ENCODE results near the gene GTF3C2. TPM values are rescaled to one million over a fixed set of nuclear protein-coding genes. Genes with fewer than 3 reads are reported as not detected.

Gene GTF3C2
- total RNA-seq, 1 experiment from 2014 or later = 109 TPM

GRCh38 chr2:27381577-27382181, 25.1 kb upstream of the GTF3C2 start:
- Histone ChIP-seq H4K20me1 (ENCODE audit: control insufficient read depth, insufficient read depth, insufficient read length) (no peaks in the 10 kb centered on the region), H2AFZ (ENCODE audit: low read length) (no peak overlapping the region), H3K27ac (ENCODE audit: insufficient read length, low read depth, low read length) (peak overlapping the region; percentile 81), H2BK120ac (ENCODE audit: low read depth, low read length, poor library complexity, severe bottlenecking) (no peak overlapping the region), H3K23me2 (ENCODE audit: insufficient read length, low read depth, low read length, poor library complexity, severe bottlenecking) (peaks cover 12% of the 10 kb centered on the region), H4K5ac (ENCODE audit: insufficient read length, low read depth, low read length) (peak overlapping the region; percentile 56), H3K14ac (ENCODE audit: insufficient read depth, low read length) (peak overlapping the region; percentile 80; the same call in 1 of the 2 replicates), H3K56ac (ENCODE audit: insufficient read length, low read depth, low read length) (no peak overlapping the region), H3K23ac (ENCODE audit: insufficient read length, low read depth, low read length) (no peak overlapping the region), H2BK20ac (ENCODE audit: low read depth, low read length, poor library complexity, severe bottlenecking) (no peak overlapping the region), H3K18ac (ENCODE audit: insufficient read length, low read depth, low read length) (peak overlapping the region; percentile 86), H4K8ac (replicated peaks; ENCODE audit: insufficient read length, low read depth, low read length) (no peak overlapping the region), H3K4ac (ENCODE audit: low read depth, low read length) (no peak overlapping the region), H3T11ph (ENCODE audit: low read length) (no peak overlapping the region), H3K9ac (ENCODE audit: extremely low read depth, insufficient read length, low read length) (no peak overlapping the region), H2BK12ac (ENCODE audit: insufficient read length, low read depth, low read length) (no peak overlapping the region), H2BK15ac (ENCODE audit: low read depth, low read length) (no peak overlapping the region), H3K4me2 (ENCODE audit: insufficient read depth, insufficient read length, low read length) (no peak overlapping the region), H3K9me3 (ENCODE audit: control insufficient read depth, low read depth, low read length) (no peaks in the 10 kb centered on the region), H4K91ac (ENCODE audit: insufficient read length, low read depth, low read length) (no peak overlapping the region), H2AK5ac (ENCODE audit: insufficient read length, low read length) (no peak overlapping the region), H3K4me1 (ENCODE audit: insufficient read depth, low read length) (no peaks in the 10 kb centered on the region), H3K79me2 (ENCODE audit: insufficient read depth, low read length) (no peaks in the 10 kb centered on the region), H3K27me3 (ENCODE audit: insufficient read depth, low read length) (no peaks in the 10 kb centered on the region), H2BK5ac (ENCODE audit: insufficient read length, low read length) (no peak overlapping the region), H3K79me1 (ENCODE audit: insufficient read depth, low read depth, low read length, poor library complexity, severe bottlenecking) (no peaks in the 10 kb centered on the region)
- no CpG with 5 or more reads among the region's 10 CpGs for WGBS (ENCODE audit: extremely low coverage, insufficient read length, low lambda C conversion rate)
- peaks cover 19 to 27% of the 10 kb centered on the region in 2 experiments for H3K4me1 Mint-ChIP-seq
- no peaks in the 10 kb centered on the region for H3K9me3 Mint-ChIP-seq
- H3K27ac Mint-ChIP-seq = peak overlapping the region; percentile 97 to 100 (median 99)
- peak overlapping the region; percentile 86 to 94; a peak in 4 of 5 replicates for H3K4me3 Mint-ChIP-seq
- TF ChIP-seq, protein P1, sequence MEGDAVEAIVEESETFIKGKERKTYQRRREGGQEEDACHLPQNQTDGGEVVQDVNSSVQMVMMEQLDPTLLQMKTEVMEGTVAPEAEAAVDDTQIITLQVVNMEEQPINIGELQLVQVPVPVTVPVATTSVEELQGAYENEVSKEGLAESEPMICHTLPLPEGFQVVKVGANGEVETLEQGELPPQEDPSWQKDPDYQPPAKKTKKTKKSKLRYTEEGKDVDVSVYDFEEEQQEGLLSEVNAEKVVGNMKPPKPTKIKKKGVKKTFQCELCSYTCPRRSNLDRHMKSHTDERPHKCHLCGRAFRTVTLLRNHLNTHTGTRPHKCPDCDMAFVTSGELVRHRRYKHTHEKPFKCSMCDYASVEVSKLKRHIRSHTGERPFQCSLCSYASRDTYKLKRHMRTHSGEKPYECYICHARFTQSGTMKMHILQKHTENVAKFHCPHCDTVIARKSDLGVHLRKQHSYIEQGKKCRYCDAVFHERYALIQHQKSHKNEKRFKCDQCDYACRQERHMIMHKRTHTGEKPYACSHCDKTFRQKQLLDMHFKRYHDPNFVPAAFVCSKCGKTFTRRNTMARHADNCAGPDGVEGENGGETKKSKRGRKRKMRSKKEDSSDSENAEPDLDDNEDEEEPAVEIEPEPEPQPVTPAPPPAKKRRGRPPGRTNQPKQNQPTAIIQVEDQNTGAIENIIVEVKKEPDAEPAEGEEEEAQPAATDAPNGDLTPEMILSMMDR (conservative IDR thresholded peaks at IDR 0.05) = no peak
- H3K27me3 Mint-ChIP-seq (ENCODE audit: low read depth) = peaks cover 1% of the 10 kb centered on the region; the same call in 1 of the 2 replicates
- peaks cover 34 to 86% (median 71%) of the 10 kb centered on the region in 3 experiments; a peak in 6 of 7 replicates for H3K36me3 Mint-ChIP-seq (ENCODE audit: insufficient read depth in 1 of 3, low read depth in 3 of 3)
- no peak for DNase-seq
